ENCODE results near the gene ACTN2.

ACTN2 gene

DNA sequence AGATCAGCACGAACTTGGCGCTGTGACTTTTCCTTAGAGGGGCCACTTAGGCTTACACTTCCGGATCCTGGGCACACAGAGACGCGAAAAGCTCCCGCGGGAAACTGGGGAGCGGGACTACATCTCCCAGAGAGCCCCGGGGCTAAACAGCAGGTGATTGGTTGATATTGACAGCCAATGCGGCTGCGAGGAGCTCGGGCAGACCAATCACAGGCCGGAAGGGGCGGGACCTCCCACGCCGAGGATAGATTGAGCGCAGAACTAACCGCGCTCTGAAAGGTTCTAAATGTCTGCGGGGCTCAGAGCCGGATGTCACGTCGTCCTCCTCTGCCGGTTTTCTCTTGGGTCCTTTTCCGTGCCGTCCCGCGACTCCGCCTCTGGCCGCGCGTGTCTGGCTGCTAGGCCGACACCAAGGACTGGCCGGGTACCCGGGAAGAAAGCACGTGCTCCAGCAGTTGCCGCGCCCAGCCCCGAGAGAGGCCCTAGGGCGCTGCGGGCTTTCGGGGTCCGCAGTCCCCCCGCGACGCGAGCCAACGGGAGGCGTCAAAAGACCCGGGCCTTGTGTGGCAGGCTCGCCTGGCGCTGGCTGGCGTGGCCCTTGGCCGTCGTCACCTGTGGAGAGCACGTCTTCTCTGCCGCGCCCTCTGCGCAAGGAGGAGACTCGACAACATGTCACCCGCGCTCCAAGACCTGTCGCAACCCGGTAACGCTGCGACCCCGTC is 108.9 kb downstream of the ACTN2 start, which contains the start of gene MTR:
Gene MTR, plus strand, starts transcription at position 258 of the 722 bp plus-strand sequence. Its CDS starts 412 bp downstream, at position 670.
- H3K27ac ChIP-seq (ENCODE audit: extremely low read depth, low read depth, low read length), result peak within 1 kb of the TSS; percentile 78
- no peak for TF ChIP-seq ZNF830 (tag by site-specific recombination; IDR thresholded peaks at IDR 0.05; ENCODE audit: low read depth)
- TF ChIP-seq ZNF394 (tag by site-specific recombination; IDR thresholded peaks at IDR 0.05; ENCODE audit: borderline replicate concordance), result peak; percentile 59; the same call in 1 of the 2 replicates
- TF ChIP-seq, protein P1, sequence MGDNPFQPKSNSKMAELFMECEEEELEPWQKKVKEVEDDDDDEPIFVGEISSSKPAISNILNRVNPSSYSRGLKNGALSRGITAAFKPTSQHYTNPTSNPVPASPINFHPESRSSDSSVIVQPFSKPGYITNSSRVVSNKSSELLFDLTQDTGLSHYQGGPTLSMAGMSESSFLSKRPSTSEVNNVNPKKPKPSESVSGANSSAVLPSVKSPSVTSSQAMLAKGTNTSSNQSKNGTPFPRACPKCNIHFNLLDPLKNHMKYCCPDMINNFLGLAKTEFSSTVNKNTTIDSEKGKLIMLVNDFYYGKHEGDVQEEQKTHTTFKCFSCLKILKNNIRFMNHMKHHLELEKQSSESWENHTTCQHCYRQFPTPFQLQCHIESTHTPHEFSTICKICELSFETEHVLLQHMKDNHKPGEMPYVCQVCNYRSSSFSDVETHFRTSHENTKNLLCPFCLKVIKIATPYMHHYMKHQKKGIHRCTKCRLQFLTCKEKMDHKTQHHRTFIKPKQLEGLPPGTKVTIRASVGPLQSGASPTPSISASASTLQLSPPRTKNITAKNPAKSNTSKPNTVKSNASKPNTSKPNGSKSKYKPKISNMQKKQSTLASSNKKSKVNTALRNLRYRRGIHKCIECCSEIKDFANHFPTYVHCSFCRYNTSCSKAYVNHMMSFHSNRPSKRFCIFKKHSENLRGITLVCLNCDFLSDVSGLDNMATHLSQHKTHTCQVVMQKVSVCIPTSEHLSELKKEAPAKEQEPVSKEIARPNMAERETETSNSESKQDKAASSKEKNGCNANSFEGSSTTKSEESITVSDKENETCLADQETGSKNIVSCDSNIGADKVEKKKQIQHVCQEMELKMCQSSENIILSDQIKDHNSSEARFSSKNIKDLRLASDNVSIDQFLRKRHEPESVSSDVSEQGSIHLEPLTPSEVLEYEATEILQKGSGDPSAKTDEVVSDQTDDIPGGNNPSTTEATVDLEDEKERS (tag by site-specific recombination; IDR thresholded peaks at IDR 0.05), result no peak
- TF ChIP-seq ZNF2 (tag by site-specific recombination; IDR thresholded peaks at IDR 0.05), result peak; percentile 74
- no peak for TF ChIP-seq ZNF707 (tag by site-specific recombination; IDR thresholded peaks at IDR 0.05)
- no peak for TF ChIP-seq ZNF16 (tag by site-specific recombination; IDR thresholded peaks at IDR 0.05; ENCODE audit: low read depth)
- TF ChIP-seq ZNF211 (tag by site-specific recombination; IDR thresholded peaks at IDR 0.05; ENCODE audit: low read depth), result no peak
- TF ChIP-seq, protein P2, sequence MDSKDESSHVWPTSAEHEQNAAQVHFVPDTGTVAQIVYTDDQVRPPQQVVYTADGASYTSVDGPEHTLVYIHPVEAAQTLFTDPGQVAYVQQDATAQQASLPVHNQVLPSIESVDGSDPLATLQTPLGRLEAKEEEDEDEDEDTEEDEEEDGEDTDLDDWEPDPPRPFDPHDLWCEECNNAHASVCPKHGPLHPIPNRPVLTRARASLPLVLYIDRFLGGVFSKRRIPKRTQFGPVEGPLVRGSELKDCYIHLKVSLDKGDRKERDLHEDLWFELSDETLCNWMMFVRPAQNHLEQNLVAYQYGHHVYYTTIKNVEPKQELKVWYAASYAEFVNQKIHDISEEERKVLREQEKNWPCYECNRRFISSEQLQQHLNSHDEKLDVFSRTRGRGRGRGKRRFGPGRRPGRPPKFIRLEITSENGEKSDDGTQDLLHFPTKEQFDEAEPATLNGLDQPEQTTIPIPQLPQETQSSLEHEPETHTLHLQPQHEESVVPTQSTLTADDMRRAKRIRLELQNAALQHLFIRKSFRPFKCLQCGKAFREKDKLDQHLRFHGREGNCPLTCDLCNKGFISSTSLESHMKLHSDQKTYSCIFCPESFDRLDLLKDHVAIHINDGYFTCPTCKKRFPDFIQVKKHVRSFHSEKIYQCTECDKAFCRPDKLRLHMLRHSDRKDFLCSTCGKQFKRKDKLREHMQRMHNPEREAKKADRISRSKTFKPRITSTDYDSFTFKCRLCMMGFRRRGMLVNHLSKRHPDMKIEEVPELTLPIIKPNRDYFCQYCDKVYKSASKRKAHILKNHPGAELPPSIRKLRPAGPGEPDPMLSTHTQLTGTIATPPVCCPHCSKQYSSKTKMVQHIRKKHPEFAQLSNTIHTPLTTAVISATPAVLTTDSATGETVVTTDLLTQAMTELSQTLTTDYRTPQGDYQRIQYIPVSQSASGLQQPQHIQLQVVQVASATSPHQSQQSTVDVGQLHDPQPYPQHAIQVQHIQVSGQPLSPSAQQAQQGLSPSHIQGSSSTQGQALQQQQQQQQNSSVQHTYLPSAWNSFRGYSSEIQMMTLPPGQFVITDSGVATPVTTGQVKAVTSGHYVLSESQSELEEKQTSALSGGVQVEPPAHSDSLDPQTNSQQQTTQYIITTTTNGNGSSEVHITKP (tag by site-specific recombination; IDR thresholded peaks at IDR 0.05), result peak; percentile 69
- TF ChIP-seq, protein P3, sequence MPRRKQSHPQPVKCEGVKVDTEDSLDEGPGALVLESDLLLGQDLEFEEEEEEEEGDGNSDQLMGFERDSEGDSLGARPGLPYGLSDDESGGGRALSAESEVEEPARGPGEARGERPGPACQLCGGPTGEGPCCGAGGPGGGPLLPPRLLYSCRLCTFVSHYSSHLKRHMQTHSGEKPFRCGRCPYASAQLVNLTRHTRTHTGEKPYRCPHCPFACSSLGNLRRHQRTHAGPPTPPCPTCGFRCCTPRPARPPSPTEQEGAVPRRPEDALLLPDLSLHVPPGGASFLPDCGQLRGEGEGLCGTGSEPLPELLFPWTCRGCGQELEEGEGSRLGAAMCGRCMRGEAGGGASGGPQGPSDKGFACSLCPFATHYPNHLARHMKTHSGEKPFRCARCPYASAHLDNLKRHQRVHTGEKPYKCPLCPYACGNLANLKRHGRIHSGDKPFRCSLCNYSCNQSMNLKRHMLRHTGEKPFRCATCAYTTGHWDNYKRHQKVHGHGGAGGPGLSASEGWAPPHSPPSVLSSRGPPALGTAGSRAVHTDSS (tag by site-specific recombination; IDR thresholded peaks at IDR 0.05), result no peak
- TF ChIP-seq, protein P4, sequence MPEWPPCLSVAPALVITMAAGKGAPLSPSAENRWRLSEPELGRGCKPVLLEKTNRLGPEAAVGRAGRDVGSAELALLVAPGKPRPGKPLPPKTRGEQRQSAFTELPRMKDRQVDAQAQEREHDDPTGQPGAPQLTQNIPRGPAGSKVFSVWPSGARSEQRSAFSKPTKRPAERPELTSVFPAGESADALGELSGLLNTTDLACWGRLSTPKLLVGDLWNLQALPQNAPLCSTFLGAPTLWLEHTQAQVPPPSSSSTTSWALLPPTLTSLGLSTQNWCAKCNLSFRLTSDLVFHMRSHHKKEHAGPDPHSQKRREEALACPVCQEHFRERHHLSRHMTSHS (tag by site-specific recombination; IDR thresholded peaks at IDR 0.05), result no peak
- no peak for TF ChIP-seq MYNN (tag by site-specific recombination; IDR thresholded peaks at IDR 0.05; ENCODE audit: borderline replicate concordance)
- no peak for TF ChIP-seq ZNF248 (tag by site-specific recombination; IDR thresholded peaks at IDR 0.05)
- no peak for TF ChIP-seq ZNF791 (tag by site-specific recombination; IDR thresholded peaks at IDR 0.05)
- TF ChIP-seq ZFP3 (tag by site-specific recombination; IDR thresholded peaks at IDR 0.05; ENCODE audit: low read depth), result no peak
- TF ChIP-seq, protein P5, sequence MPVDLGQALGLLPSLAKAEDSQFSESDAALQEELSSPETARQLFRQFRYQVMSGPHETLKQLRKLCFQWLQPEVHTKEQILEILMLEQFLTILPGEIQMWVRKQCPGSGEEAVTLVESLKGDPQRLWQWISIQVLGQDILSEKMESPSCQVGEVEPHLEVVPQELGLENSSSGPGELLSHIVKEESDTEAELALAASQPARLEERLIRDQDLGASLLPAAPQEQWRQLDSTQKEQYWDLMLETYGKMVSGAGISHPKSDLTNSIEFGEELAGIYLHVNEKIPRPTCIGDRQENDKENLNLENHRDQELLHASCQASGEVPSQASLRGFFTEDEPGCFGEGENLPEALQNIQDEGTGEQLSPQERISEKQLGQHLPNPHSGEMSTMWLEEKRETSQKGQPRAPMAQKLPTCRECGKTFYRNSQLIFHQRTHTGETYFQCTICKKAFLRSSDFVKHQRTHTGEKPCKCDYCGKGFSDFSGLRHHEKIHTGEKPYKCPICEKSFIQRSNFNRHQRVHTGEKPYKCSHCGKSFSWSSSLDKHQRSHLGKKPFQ (tag by site-specific recombination; IDR thresholded peaks at IDR 0.05), result no peak
- peak; percentile 75; the same call in 1 of the 2 replicates for TF ChIP-seq ZNF416 (tag by site-specific recombination; IDR thresholded peaks at IDR 0.05)
- TF ChIP-seq, protein P6, sequence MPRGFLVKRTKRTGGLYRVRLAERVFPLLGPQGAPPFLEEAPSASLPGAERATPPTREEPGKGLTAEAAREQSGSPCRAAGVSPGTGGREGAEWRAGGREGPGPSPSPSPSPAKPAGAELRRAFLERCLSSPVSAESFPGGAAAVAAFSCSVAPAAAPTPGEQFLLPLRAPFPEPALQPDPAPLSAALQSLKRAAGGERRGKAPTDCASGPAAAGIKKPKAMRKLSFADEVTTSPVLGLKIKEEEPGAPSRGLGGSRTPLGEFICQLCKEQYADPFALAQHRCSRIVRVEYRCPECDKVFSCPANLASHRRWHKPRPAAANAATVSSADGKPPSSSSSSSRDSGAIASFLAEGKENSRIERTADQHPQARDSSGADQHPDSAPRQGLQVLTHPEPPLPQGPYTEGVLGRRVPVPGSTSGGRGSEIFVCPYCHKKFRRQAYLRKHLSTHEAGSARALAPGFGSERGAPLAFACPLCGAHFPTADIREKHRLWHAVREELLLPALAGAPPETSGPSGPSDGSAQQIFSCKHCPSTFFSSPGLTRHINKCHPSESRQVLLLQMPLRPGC (tag by site-specific recombination; IDR thresholded peaks at IDR 0.05), result peak; percentile 61
- TF ChIP-seq BCL11A (tag by site-specific recombination; IDR thresholded peaks at IDR 0.05; ENCODE audit: low read depth), result no peak
- TF ChIP-seq KLF7 (tag by site-specific recombination; IDR thresholded peaks at IDR 0.05; ENCODE audit: borderline replicate concordance), result peak; percentile 62; the same call in 1 of the 2 replicates
- no peak; the same call in 1 of the 2 replicates for TF ChIP-seq ZNF10 (tag by site-specific recombination; IDR thresholded peaks at IDR 0.05)
- TF ChIP-seq ZNF132 (tag by site-specific recombination; IDR thresholded peaks at IDR 0.05; ENCODE audit: borderline replicate concordance), result no peak
- no peak for TF ChIP-seq ZNF23 (tag by site-specific recombination; IDR thresholded peaks at IDR 0.05; ENCODE audit: borderline replicate concordance)

More for the DNA sequence above, 108.9 kb downstream of the ACTN2 start, which contains the start of gene MTR:
- H3K36me3 ChIP-seq (ENCODE audit: control insufficient read depth in 2 of 2, insufficient read depth in 1 of 2, low read length in 2 of 2), result no peaks in the 10 kb centered on the region
- no peaks in the 10 kb centered on the region for H3K9me3 ChIP-seq (ENCODE audit: control insufficient read depth, insufficient read depth, low read depth, low read length)
- POLR2A ChIA-PET, result interaction anchor here (0.6 to 1.9 kb wide), 31 partner anchors 8 to 747 kb away, joined by 3 to 19 read pairs (median 4); partner anchors contain the start of genes HEATR1 and RYR2
- peak within 1 kb of the TSS; percentile 73 for H3K4me3 ChIP-seq (ENCODE audit: low read depth, low read length)
- peaks cover 6% of the 10 kb centered on the region; the same call in 1 of the 2 replicates for H3K4me1 ChIP-seq (ENCODE audit: control insufficient read depth, insufficient read depth, low read length)
- CTCF ChIA-PET, result interaction anchor here (0.6 to 2.9 kb wide), 6 partner anchors 12 to 696 kb away, joined by 3 to 15 read pairs (median 3); no protein-coding TSS in a partner anchor
